ENCODE measurements around the gene KRT74.

DNA sequence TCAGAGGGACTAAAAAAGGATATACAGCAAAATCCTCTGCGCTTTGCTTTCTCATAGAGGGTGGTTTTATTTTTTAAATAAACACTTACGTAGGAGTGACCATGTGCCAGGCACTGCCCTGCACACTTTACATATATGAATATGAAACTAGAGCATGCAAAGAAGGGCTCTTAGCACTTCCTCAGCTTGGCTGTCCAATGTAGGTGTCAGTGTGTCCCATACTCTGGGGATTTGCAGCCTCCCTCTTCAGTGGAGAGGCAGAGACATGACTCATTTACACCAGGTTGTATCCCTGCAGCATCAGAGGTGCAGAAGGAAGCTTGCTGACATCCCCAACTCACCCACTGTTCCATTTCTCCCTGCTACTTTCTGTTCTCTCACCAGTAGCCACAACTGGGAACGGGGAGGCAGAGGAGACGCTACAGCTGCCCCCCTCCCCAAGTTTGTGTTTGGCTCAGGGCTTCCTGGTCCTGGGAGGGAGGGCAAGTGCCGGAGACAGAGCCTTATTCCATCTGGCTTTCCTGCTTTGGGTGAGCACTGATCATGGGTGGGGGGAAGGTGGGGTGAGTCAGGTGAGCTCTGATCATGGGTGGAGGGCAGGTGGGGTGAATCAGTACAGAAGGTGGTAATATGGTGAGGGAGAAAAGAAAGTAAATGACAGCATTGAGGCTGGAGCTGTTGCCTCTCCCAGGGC is 48.6 kb downstream of the KRT74 start:
- TF ChIP-seq, protein P1, sequence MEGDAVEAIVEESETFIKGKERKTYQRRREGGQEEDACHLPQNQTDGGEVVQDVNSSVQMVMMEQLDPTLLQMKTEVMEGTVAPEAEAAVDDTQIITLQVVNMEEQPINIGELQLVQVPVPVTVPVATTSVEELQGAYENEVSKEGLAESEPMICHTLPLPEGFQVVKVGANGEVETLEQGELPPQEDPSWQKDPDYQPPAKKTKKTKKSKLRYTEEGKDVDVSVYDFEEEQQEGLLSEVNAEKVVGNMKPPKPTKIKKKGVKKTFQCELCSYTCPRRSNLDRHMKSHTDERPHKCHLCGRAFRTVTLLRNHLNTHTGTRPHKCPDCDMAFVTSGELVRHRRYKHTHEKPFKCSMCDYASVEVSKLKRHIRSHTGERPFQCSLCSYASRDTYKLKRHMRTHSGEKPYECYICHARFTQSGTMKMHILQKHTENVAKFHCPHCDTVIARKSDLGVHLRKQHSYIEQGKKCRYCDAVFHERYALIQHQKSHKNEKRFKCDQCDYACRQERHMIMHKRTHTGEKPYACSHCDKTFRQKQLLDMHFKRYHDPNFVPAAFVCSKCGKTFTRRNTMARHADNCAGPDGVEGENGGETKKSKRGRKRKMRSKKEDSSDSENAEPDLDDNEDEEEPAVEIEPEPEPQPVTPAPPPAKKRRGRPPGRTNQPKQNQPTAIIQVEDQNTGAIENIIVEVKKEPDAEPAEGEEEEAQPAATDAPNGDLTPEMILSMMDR (optimal IDR thresholded peaks at IDR 0.05 in 1 of 3, IDR thresholded peaks at IDR 0.05 in 1 of 3, conservative IDR thresholded peaks at IDR 0.05 in 1 of 3; ENCODE audit: extremely low read depth in 1 of 3, insufficient read depth in 2 of 3, low read length in 3 of 3): no peak
- no peak for TF ChIP-seq EZH2 (IDR thresholded peaks at IDR 0.05; ENCODE audit: low read length)
